HS-5 (cell line): ENCODE results near the gene TMC6.
"Not testable (repeated sequence)": the region's sequence is repeated elsewhere in the genome, so short reads cannot be mapped to it uniquely, and the experiment has no call there.

Experiments
- DNase-seq: peaks from one replicate; pipeline ENCODE4 v3.0.0-alpha.2; 2012; ENCODE audit warnings: low read depth

TMC6 gene

DNA sequence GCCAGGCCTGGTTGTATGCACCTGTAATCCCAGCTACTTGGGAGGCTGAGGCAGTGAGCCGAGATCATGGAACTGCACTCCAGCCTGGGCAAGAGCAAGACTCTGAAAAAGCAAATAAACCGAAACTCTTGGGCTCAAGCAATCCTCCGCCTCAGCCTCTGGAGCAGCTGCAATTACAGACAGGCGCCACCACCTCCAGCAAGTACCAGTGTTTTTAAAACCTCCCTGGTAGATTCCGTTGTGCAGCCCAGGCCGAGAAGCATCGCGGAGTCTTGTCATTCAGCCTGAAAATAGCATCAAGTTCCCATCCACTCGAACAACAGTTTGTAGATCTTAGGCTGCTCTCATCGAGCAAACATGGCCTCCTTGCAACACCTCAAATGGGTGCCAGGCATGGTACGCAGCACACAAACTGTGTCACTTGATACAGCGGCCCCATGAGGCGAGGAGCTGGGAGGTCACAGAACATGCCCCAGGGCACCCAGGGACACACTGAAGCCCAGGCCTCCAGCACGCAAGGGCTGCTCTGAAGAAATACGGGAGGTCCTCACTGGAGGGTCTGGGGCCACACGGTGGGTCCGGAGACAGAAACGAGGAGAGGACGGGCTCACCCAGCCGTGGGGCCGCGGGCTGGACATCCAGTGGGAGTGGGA lies 18.1 kb downstream of the TMC6 start:
- DNase-seq: no peak

DNA sequence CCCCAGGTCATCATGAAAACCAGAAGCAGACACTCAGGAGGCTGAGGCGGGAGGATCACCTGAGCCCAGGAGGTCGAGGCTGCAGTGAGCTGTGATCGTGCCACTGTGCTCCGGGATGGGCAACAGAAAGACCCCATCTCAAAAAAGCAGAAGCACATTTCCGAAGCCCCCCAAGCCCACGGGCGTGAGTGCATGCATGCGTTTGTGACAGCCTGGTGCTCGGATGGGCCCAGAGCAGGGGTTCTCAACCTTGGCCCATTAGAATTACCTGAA lies 19.1 kb downstream of the TMC6 start:
- no peak for DNase-seq

DNA sequence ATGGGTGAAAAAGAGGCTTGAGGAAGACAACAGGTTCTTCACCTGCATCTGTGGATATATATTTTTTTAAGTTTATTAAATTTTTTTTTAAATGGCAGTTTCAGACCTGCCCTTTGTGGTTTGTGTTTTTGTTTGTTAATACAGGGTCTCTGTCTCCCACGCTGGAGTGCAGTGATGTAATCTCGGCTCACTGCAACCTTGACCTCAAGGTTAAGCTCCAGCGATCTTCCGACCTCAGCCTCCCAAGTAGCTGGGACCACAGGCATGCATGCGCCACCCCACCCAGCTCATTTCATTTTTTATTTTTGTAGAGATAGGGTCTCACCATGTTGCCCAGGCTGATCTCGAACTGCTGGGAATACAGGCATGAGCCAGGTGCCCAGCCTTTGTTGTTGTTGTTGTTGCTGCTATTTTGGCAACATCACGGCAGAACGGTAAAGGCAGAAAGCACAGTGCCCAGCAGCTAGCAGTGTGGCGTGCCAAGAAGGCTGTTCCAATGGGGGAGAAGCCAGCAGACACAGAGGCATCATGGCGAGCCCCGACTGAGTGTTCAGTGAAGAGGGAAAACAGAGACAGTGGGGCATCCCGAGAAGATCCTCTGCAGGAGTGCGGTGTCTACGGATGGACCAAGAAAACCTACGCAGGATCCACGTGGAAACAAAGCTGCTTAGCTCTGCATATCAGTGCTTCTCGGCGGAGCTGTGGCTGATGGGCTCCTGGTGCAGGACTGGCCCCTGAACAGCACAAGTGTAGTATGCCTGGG lies 19.6 kb downstream of the TMC6 start:
- DNase-seq: no peak

DNA sequence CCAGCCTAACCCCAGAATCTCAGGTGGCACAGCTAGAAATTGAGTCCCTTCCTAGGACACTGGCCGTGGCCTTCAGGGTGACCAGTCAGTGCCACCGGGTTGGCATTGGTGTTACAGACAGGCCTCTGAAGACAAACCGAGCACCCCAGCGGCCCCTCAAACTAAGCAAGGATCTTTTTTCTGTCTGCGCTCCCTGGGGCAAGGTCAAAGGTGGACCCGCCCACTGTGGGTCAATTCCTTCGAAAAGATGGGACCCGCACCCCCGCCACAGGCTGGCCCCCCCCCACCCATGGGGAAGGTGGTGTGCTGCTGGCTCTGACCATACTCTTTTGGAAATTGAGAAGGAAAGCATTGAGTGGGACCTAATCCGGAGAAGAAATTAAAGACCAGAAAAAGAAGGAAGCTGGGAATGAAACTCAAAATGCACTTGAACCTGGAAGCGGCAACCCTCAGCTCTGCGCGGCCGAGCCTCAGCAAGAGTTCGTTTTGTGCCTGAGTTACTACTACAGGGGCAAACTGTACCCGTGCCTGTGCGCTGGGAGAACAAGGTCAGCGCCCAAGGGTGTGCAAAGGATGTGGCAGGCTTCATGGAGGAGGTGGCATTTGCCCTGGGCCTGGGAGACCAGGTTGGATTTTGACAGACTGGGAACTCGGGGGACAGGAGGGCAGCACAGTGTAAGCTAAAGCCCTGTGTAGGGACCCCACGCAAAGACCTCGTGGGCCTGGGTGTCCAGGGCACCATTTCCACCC lies 20.4 kb downstream of the TMC6 start:
- DNase-seq: no peak

- DNase-seq: no peak
Observed at GRCh38 chr17:78107457-78107856, 21.1 kb downstream of the TMC6 start.

DNA sequence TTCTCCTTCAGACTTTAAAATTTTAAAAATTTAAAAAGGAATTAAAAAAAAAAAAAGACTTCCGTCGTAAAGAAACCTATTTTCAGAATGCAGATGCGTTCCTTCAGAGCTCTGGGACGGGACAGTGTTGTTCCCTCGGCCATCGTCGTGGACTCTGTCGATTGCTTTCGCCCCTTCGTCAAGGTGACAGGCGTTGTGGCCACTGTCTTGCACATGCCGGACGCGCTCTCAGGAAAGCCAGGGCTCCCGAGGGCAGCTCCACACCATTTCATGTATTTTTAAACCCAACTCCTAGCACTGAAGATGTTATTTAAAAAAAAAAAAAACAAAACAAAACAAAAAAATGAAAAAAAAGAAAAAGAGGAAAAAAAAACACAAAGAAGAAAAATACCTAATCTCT lies 22.3 kb downstream of the TMC6 start:
- no peak for DNase-seq

- no peak for DNase-seq
Observed at GRCh38 chr17:78105551-78105950, 23.0 kb downstream of the TMC6 start.

GRCh38 chr17:78105101-78105500 lies 23.5 kb downstream of the TMC6 start:
- DNase-seq: no peak

- no peak for DNase-seq
Observed at GRCh38 chr17:78104540-78104941, 24.0 kb downstream of the TMC6 start.

DNA sequence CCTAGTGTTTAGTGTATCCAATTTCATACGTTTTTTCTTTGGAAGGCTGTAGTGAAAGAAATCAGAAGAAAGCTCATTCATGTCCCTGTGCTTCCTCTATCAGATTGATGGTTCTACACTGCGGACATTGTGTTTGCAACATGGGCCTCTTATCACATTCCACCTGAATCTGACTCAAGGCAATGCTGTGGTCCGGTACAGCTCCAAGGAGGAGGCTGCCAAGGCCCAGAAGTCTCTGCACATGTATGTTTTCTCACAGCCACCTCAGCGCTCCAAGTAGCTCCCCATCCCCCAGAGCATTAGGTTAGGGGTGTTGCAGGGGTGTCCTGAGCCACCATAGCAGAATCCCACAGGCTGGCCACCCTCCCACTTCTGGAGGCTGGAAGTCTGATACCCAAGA lies 25.2 kb downstream of the TMC6 start:
- no peak for DNase-seq

- no peak for DNase-seq
Observed at GRCh38 chr17:78101542-78101941, 27.0 kb downstream of the TMC6 start.

DNA sequence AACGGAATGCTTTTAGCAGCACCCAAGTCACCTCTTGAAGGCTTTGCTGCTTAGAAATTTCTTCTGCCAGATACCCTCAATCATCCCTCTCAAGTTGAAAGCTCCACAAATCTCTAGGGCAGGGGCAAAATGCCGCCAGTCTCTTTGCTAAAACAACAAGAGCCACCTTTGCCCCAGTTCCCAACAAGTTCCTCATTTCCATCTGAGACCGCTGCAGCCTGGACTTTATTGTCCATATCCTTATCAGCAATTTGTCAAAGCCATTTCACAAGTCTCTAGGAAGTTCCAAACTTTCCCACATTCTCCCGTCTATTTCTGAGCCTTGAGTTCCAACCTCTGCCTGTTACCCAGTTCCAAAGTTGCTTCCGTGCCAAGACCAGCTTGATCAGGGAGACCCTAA lies 27.4 kb downstream of the TMC6 start:
- no peak for DNase-seq

DNA sequence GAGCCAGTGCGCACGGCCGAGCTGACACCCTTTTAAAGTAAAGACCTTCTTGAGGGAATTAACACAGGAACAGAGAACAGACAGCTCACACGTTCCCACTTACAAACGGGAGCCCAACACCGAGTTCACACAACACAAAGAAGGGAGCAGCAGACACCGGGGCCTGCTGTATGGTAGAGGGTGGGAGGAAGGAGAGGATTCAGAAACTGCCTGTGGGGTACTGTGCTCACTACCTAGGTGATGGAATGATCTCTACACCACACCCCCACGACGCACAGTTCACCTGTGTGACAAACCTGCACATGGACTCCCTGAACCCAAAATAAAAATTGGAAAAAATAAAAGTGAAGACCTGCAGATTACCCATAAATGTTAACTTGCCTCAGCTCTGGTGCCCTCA lies 32.5 kb downstream of the TMC6 start:
- DNase-seq: no peak

GRCh38 chr17:78095035-78095434 lies 33.5 kb downstream of the TMC6 start:
- DNase-seq: no peak

DNA sequence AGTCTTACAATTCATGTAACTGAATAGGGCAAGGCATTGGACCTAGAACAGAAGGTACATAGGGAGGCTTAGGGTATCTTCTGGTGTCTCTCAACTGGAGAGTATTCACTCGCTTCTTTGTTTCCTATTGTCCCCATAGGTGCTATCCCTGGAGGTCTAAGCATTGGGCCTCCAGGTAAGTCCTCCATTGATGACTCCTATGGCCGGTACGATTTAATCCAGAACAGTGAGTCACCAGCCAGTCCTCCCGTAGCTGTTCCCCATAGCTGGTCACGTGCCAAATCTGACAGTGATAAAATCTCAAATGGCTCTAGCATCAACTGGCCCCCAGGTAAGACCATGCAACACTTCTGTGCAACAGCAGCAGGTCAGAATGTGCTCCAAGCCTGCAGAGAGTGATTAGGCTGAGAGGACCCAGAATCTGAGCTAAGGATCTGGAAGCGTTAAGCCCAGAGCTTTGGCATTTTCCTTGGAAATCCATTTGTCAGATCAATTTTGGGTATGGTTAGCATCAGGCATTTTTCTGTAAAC lies 35.7 kb downstream of the TMC6 start:
- no peak for DNase-seq

- no peak for DNase-seq
Observed at GRCh38 chr17:78089576-78090281, 38.8 kb downstream of the TMC6 start.

DNA sequence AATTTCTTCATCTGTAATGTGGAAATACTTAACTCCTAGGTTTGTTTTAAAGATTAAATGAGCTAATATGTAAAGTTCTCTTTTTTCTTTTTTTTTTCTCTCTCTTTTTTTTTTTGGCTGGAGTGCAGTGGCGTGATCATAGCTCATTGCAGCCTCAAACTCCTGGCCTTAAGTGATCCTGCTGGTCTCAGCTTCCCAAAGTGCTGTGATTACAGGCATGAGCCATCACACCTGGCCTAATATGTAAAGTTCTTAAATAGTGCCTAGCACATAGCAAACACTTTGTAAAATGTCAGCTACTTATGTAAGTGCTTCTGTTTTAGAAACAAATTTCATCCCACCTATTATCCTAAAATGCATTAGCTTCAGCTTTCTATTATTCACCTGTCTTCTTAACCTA lies 40.0 kb downstream of the TMC6 start:
- no peak for DNase-seq

GRCh38 chr17:78086740-78087139 lies 41.8 kb downstream of the TMC6 start:
- DNase-seq: no peak

DNA sequence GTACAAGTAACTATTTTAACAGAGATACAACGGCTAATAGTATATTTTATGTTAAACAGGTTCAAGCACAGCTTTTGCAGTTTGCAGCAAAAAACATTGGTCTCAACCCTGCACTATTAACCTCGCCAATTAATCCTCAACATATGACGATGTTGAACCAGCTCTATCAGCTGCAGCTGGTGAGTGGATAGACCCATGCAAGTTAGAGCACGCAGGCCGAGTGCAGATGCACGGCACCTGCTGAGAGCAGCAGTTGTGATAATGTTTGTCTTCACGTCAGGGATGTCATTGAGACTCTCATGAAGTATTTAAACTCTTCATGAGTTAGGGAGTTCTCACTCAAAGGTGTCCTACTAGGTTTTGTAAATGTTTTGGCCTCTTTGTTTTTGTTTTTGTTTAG lies 45.6 kb downstream of the TMC6 start:
- DNase-seq: no peak

DNA sequence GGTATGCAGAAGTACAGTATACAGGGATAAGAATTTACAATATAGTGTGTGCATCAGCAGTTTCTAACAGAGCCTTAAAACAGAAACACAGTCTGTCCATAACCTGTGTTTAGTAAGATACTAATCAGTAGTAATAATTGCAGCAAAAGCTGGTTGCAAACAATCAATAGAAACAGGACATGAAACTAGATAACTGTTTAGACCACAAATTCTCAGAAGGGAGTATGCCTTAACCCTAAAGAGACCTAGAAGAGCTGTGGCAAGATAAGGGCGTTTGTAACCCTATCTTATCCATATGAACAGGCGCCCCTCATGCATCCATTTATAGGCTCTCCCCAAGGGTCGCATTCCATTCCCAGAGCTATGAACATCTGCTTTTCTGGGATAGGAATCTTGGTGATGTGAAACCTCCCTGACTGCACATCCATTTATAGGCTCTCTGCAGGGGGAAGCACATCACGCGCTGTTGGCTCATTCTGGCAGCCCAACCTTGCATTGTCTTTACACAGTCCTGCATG lies 46.1 kb downstream of the TMC6 start:
- DNase-seq: not testable (repeated sequence)

DNA sequence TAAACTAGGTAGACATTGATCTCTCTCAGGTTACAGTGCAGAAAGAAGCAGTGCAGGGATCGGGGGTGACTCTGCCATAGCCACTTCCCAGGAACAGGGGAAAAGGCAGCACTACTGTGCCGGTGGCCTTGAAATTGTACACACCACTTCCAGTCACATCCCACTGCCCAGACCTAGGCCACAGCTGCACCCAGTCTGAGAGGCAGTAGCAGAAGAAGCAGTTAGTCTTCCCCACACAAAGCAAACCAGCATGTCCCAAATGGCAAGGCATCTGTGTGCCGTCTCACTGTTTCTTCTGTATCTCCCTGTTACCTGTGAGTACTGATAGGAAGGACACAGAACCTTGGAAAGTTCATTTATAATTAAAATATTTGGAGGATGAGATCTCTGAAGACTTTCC lies 47.0 kb downstream of the TMC6 start:
- no peak for DNase-seq

DNA sequence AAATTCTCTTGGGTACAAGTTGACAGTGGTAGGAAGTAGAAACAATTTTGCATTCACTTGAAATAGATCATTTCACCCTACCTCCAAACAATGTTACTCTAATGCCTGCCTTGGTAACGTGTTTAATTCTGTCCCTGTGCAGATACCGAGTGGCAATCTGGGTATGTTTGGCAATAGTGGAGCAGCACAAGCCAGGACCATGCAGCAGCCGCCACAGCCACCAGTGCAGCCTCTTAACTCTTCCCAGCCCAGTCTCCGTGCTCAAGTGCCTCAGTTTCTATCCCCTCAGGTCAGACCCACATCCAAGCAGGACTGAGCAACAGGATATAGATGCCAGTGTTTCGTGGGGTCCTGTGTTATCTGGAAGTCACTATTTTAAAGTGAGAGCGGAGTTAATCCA lies 49.3 kb downstream of the TMC6 start:
- no peak for DNase-seq
